Inferior parietal cortex (tissue), 1 donor: ENCODE data around the gene BBOF1.
"Not testable (repeated sequence)": the region's sequence is repeated elsewhere in the genome, so short reads cannot be mapped to it uniquely, and the experiment has no call there.

Experiments used
- DNase-seq: peaks from one replicate; pipeline ENCODE4 v3.0.0-alpha.2; 2016; ENCODE audit errors: extremely low spot score

Gene BBOF1, protein sequence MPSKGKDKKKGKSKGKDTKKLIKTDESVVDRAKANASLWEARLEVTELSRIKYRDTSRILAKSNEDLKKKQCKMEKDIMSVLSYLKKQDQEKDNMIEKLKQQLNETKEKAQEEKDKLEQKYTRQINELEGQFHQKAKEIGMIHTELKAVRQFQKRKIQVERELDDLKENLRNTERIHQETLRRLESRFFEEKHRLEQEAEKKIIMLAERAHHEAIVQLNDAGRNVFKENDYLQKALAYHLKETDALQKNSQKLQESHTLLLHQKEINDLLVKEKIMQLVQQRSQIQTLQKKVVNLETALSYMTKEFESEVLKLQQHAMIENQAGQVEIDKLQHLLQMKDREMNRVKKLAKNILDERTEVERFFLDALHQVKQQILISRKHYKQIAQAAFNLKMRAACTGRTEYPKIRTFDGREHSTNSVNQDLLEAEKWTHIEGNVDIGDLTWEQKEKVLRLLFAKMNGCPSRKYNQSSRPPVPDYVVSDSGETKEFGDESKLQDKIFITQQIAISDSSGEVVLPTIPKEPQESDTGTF

DNA sequence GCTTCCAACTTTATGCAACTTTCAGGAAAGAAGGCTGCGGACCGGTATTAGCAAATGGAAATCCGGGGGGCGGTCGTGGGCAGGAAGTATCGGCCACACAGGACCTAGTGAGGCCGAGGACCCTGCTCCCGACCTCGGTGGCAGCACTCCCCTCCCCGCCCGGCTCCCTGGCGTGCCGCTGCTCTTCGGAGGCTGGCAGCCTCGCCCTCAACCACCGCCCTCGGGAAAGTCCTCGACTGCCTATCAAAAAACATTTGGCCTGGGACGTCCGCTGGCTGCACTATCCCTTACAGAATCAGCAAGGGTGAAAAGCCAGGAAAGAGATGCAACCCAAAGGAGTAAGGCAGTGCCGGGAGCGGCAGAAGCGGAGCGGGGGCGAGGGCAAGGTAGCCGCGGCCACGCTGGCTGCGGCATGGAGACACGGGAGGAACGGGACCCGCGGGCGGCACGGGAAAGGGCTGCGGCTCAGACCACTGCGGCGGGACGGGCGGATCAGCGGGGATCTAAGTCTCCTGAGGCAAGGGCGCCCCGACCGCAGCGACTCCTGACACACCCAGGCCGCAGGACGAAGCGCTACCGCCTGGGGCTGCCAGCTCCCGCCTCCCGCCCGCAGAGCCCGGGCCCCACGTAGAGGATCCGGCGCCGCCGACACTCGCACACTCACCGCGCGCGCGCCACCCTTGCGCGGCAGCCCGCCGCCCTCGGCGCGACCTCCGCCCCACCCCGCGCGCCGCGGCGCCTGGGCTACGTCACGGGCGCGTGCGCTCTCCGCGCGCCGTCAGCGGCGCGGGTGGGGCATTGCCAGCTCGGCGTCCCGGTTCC lies at the start of gene BBOF1, which contains the start of gene ENTPD5:
Gene BBOF1, plus strand, starts transcription at position 764 of the 822 bp plus-strand sequence. CDS start 130 bp downstream, outside the sequence.
Gene ENTPD5, minus strand, starts transcription at position 703 of the 822 bp plus-strand sequence. CDS start 31,186 bp downstream, outside the sequence.
- peak; percentile 85 for DNase-seq

DNA sequence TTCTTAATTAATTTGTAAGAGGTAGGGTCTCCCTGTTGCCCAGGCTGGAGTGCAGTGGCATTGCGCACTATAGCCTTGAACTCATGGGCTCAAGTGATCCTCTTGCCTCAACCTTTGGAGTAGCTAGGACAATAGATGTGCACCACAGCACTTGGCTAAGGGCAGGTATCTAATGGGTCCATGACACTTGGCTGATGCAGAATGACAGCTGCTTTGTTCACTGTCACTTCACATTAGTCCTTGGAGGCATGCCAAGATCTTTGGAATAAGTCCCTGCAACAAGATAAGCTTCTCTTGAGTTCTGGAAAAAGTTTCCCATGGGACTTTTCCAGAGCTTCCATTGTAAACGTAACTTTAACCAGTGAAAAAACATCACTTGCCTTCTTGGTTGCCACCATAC lies 45.7 kb upstream of the BBOF1 start:
- DNase-seq: no peak

DNA sequence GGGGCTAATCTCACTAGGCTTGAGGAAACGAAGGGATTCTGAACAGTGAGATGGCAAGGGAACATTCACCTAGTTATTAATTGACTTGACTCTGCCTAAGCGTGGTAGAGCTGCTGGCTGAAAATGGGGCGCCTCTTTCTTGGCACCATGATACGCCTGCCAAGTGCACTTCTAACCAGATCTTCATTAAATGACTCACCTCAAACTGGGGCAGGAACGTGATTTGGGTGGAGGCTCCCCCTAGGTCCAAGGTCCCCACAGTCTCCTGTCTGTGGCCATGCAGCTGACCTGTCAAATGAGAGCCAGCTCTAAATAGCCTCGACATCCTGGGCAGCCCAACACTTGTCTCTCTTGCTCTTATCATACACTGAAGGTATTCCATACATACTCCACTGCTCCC lies 43.0 kb upstream of the BBOF1 start:
- no peak for DNase-seq

DNA sequence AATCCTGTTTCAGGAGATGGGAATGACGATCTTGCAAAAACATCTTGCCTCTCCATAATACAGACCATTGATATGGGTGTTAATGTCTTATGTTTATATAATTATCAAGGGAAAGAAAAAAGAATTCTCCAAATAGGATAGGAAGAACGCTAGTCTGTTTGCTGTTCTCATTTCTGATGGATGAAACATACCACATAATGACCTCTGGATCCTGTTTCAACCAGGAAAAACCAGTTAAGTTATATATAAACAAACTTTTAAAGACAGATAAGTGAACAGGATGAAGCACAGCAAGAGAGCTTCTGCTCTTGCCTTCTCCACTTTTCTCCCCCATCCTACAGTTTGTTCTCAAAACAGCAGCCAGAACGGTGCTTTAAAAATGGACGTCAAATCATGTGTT lies 41.3 kb upstream of the BBOF1 start:
- no peak for DNase-seq

DNA sequence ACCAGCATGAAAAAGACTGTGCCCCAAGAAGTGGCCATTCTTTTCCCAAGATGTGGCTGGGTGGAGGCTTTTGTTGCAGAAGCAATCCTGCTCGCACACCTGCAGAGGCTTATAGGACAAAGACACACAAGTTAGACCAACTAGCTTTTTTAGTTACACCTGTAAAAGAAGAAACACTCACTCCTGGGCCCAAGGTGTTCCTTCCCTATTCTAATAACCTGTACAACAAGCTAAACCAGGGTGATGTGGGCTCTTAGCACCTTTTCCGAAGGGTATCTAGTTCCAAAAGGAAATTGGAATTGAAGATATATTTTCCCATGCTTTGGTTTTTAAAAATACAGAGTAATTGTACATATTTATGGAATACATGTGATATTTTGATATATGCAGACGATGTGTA lies 31.1 kb upstream of the BBOF1 start:
- no peak for DNase-seq

DNA sequence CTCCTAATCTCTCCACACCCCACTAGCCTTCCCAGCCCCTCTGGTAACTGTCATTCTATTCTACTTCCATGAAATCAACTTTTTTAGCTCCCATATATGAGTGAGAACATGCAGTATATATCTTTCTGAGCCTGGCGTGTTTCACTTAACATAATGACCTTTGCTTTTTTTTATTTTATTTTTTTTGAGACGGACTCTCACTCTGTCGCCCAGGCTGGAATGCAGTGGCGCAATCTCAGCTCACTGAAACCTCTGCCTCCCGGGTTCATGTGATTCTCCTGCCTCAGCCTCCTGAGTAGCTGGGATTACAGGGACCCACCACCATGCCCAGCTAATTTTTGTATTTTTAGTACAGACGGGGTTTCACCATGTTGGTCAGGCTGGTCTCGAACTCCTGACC lies 30.5 kb upstream of the BBOF1 start:
- DNase-seq: not testable (repeated sequence)

DNA sequence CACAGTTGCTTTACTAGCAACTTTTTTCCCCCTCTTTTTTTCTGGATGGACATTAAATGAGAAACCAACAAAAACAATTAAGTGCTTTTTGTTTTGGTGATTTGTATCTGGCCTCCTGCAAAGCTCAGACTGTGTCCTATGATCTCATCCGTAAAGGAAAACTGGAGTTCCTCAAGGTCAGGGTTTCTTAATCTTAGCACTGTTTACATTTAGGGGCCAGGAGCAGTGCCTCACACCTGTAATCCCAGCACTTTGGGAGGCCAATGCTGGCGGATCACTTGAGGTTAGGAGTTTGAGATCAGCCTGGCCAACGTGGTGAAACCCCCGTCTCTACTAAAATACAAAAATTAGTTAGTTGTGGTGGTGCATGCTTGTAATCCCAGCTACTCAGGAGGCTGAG lies 28.1 kb upstream of the BBOF1 start:
- no peak for DNase-seq

DNA sequence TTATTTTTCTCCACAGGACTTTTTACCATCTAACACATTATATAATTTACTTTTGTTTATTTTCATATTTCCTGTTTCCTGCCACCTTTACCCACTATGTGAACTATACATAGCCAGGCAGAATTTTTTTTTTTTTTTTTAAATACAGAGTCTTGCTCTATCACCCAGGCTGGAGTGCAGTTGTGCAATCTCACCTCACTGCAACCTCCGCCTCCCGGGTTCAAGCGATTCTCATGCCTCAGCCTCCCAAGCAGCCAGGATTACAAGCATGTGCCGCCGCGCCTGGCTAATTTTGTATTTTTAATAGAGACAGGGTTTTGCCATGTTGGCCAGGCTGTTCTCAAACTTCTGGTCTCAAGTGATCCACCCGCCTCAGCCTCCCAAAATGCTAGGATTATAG lies 24.2 kb upstream of the BBOF1 start:
- DNase-seq: not testable (repeated sequence)

DNA sequence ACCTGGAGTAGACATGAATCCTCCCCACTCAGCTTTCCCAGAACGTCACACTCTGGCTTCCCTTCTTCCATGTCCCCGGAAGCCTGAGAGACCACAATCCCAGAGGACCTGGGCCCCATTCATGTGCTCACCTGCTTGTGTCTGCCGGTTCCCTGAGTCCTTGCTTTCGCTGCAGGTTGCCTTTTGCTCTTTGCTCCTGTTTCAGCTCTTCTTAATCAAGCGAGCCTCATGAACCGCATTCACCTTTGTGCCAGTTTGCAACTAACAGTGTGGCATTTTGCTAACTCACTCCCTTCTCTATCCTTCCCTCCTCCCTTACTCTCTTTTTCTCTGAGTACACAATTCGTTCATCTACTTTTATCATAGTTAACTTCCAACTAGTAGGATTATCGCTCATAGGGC lies 23.2 kb upstream of the BBOF1 start:
- no peak for DNase-seq

DNA sequence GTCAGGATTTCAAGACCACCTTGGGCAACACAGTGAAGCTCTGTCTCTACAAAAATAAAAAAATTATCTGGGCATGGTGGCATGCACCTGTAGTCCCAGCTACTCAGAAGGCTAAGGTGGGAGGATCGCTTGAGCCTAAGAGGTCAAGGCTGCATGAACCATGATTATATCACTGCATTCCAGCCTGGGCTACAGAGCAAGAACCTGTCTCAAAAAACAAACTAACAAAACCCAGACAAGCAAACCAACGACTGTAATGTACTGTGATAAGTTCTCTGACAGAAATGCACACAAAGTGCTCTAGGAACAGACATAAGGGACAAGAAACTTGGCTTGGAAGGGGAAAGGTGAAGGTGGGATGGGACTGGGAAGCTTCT lies 22.4 kb upstream of the BBOF1 start:
- no peak for DNase-seq

DNA sequence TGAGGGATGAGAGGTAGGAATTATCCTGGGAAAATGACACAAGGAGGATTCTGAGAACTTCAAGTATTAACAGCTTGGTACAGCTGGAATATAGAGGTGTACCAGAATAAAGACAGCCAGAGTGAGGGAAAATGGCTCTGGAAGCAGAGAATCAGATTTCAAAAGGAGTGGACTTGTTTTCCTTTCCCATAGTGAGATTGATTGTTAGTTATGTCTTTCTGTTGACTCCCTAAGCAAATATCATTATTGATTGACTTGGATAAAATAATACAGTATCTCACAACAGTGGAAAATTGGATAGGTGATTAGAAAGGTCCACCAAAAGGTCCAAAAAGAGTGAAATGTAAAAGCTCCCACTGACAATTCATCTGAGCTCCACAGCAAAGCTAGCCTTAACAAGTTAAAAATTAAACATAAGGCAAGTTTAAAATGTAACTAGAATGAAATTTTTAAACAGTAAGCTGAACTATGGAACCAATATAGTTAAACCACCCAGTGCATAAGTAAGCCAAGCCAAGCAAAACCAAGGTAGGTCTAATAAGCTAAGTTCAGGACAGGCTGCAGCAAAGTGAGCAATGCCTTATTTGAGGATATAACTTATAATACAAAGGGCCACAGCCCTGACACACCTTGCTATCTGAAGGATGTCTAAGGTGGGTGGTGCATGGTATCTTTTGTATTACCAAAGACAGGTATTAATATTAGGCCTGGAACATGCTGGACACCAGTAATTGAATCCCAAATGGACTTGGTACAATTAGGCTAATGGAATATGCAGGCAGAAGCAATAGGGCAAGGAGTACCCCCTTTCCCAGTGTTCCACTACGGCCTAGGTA lies 21.8 kb upstream of the BBOF1 start:
- DNase-seq: no peak

DNA sequence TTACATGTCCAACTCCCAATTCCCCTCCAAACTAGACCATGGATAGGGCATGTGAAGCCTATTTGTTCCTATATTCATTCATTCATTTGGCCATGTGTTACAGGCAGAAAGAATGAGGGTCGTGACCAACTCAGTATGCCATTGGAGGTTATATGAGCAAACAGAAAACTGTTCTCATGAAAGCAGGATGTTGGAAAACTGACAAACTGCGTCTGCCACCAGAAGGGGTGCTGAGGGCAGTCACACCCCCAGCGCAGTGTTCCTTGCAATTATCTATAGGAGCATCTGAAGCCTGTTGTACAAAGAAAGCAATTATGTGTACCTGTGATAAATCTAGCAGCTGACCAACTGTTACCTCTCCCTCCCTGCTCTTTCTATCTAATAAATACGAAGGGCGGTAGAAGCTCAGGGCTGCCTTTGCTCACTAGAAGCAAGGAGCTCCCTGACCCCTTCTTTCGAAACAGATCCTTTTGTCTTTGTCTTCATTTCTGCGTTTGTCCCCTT lies 21.2 kb upstream of the BBOF1 start:
- DNase-seq: no peak

DNA sequence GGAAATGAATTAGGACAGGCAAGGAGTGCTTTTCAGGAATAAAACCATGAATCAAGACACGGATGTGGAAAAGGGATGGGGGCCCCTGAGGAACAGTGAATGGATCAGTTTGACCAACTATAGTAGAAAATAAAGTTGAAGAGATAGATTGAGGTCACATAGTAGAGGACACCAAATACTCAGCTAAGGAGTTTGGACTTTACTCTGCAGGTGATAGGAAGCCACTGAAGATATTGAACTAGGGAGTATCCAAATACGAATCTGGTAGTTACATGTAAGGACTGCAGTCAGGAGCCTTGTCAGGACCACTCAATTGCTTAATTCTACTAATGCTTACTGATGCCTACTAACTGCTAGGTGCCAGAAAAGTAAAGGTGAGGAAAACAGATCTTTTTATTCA lies 20.4 kb upstream of the BBOF1 start:
- DNase-seq: no peak

DNA sequence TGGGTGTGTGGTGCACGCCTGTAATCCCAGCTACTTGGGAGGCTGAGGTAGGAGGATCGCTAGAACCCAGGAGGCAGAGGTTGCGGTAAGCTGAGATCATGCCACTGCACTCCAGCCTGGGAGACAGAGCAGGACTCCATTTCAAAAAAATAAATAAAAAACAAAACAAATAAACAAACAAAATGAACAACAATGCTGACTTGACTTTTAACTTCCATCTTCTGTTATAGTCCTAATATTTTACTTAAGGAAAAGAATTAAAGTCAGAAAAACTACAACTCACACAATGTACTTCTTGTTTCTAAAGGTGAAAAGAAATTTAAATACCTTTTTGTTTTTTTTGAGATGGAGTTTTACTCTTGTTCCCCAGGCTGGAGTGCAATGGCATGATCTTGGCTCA lies 13.5 kb upstream of the BBOF1 start:
- not testable (repeated sequence) for DNase-seq

DNA sequence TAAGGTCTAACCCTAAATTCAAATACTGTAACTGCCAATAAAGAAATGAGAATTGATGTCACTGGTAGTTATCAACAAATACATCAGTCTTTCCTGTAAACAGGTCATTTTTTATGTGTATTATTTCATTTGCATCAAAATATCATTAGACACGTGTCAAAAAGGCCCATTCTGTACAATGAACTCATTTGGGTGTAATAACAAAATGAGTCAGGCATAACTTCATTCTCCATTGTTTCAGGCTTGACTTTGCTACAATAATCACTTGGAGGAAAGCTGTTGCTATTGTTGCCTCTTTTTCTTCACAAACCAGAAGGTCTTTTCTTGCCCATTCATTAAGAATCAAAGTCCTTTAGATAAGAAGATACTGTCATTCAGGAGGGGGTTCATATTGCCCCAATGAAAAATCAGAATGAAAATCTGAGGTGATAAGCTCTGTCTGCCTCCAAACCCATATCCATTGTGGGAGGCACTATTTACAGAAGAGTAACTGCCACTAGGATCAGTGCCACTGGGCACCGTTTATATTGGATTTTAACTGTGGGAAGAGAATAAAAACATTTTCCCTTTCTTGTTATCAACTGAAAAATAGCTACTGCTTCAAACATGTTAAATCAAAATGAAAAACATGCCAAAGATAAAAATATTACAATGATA lies 10.2 kb upstream of the BBOF1 start:
- DNase-seq: no peak

DNA sequence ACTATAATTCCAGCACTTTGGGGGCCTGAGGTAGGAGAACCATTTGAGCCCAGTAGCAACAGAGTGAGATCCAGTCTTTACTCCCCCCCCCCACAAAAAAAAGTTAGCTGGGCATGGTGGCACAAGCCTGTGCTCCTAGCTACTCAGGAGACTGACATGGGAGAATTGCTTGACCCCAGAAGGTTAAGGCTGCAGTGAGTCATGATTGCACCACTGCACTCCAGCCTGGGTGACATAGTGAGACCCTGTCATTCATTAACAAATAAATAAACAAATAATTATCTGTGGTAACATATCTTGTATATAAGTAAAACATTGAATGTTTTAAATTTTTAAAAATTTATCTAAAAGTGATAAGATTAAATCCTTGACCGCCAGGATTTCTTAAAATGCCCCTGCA lies 4.8 kb upstream of the BBOF1 start:
- DNase-seq: no peak

DNA sequence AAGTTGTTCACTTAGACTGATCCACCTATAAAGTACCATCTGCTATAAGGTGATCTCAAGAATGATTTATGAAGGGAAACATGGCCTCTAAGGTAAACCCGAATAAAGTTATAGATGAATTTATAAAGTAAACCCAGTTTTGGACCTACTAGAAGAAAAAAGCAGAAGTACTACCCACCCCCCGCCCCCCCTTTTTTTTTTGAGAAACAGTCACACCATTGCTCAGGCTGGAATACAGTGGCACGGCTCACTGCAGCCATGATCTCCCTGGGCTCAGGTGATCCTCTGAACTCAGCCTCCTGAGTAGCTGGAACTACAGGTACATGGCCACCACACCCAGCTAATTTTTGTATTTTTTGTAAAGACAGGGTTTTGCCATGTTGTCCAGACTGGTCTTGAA lies 4.0 kb upstream of the BBOF1 start:
- DNase-seq: no peak

DNA sequence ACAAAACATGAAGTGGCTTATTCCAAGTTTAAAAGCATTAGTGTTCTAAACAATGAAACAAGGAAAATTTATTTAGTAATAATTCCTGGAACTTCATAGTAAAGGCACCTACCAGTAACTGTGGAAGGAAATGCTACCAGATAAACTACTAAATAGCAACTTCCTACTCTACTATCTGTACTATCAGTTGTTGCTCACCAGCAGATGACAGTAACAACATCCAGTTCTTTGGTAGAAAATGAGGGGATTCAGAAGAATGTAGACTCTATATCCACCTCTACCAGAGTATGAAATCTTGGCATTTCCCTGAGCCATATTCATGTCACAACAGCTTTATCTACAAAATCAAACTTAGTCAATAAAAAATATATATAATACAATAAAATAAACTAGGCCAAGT lies 3.2 kb upstream of the BBOF1 start:
- no peak for DNase-seq

DNA sequence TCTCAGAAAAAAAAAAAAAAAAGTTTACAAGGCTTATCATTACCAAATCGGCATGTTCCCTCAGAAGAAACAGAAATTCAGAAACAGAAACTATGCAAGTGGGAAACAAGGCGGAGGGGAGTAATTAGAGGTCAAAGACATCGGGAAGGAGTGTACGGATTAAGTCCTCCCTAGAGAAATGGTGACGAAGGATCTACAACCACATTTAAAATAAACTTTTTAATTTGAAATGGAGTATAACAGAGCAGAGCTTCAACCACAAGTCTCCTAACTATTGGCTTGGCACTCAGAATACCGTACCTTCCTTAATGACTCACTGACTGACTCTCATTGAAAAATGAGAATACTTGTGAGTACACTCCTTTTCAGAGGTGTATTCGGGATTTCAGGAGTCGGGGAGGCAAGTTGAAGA lies 969 bp upstream of the BBOF1 start:
- peak; percentile 13 for DNase-seq

DNA sequence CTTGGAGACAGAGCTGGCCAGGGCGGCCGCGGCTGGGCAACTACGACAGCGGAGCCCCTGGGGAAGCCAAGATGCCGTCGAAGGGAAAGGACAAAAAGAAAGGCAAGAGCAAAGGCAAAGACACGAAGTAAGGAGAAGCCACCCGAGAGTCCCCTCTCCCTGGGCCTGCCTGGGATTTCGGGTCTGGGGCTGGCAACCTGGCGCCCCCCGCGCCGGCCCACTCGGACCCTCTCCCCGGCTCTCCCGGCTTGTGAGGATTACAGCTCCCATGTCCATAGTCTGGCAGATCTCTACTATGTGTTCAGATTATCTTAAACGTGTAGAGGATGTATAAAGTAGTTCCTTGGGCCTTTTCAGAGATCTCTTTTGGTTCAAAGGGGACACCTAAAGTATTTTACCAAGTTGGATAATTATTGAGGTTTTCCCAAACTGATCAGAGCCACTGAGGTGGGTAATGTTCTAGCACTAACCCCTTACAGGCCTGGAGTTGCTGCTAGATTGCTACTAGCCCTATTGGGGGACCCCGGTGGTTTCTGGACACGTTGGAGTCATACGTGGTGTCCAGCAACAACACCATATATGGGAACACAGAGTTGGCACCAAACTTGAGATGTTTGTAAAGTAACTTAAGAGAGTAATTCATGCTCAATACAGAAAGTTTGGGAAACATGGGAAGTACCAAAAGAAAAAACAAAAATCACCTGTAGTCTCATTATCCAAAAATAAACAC lies 424 bp downstream of the BBOF1 start:
- DNase-seq: peak; percentile 6
